MV-4-11 (cell line): Measurements from ENCODE around the gene DDR2.
"Not testable (repeated sequence)": the region's sequence is repeated elsewhere in the genome, so short reads cannot be mapped to it uniquely, and the experiment has no call there.

ENCODE experiments used
- DNase-seq: peaks from one replicate; lab custom pipeline; 2025; lab: John Stamatoyannopoulos, UW

Gene DDR2

DNA sequence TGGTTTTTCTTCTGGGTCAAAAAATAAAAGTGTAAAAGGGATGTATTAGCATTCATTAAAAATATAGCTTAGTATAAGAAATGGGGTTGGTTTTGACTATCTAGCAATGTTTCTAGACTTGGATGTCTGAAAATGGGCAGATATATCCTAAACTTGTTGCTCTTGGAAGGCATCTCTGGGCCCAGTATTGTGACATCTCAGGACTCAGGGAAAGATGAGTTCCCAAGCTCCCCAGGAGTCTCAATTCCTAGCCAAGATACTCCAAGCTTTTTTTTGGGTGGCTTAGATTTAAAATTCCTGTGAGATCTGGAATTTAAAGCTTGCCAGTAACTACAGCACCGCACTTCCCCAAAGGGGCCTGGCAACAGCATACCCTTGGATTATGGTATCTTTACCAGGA lies 146.8 kb downstream of the DDR2 start:
- no peak for DNase-seq

DNA sequence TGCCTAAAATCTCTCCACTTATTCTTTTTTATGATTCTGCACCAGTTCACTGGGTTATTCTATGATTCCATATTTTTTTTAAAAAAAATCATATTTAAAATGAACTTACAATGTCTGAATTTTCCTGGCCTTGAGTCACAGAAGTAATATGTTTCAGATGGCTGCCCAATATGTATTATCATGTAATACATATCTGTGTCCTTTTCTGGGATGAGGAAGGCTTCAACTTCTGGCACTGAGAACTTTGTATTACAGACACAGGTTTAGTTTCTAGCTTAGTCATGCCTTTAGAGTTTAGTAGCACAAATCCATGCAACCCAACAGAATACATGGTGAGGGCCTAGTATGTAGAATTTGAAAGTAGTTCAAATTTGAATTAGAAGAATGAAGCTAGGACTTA lies 150.4 kb downstream of the DDR2 start:
- DNase-seq: no peak

DNA sequence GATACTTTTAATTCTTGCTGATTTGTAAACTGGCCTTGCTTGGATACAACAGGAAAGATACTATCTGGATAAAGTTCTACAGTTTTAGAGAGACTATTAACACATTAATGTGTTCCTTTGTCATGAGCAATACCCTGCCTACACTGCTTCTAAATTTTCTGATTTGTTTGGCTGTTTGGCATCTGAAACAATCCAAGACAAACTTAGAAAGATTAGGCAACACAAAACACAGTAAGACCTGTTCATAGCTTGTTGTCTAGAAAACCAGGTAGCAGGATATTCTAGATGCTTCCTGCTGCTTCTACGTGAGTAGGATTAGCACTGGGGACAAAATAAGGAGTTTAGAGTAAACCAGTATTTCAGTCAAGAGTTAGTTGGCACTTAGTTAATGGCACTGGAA lies 152.7 kb downstream of the DDR2 start:
- not testable (repeated sequence) for DNase-seq

DNA sequence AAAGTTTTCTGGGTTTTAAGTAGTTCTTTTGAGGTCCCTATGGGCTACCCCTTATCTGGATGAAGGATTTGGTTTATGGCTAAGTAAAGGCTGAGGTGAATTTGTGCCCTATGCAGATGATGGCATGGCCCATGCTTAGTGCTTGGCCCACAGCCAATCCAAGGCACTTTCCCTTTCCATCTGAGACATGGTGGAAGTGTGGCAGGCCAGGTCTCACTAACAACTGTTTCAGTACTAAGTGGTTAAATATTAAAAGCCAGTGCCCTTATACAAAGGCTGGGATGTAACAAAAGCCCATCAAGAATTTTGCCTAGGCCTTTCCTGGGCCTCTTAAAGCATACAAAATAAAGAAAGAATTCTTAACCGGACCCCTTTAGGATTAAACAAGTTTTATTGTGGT lies 156.5 kb downstream of the DDR2 start:
- DNase-seq: not testable (repeated sequence)

- peak; percentile 78 for DNase-seq
Observed at GRCh38 chr1:162790303-162790984, 158.2 kb downstream of the DDR2 start, which contains the start of gene HSD17B7. HSD17B7 (plus strand) TSS chr1:162790702; CDS start chr1:162790801, 99 bp downstream.

- not testable (repeated sequence) for DNase-seq
Observed at GRCh38 chr1:162790985-162791357, 158.7 kb downstream of the DDR2 start.

- not testable (repeated sequence) for DNase-seq
Observed at GRCh38 chr1:162794284-162794683, 162.0 kb downstream of the DDR2 start.

DNA sequence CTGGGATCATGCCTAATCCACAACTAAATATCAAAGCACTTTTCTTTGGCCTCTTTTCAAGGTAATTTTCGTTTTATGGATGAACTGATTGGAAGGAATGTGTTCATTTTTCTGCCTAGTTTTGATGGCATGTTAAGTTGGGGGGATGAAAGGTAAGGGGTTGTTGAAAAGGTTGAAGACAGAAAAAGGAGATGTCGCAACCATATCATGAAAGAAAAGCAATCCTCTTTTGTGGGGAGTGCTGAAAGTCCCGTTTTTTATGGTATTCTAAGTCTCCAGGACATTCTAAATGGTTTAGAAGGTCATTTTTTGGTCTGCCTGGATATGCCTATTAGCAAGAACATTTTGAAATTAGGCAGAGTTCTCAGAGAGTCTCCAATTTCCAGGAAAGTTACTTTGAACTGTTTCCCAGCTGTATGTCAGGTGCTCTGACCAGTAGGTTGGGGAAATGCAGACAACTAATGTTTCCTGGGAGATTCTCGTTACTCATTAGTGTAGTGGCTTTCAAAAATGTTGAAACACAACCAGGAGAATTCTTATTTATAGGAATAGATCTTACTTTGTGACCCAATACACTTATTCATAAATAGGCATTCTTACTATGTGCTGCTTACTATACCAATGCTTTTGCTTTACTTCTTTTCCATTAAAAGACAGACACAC lies 164.5 kb downstream of the DDR2 start:
- DNase-seq: not testable (repeated sequence)

- peak; percentile 41 for DNase-seq
Observed at GRCh38 chr1:162799995-162800830, 167.9 kb downstream of the DDR2 start.

- DNase-seq: not testable (repeated sequence)
Observed at GRCh38 chr1:162807503-162807902, 175.2 kb downstream of the DDR2 start.

DNA sequence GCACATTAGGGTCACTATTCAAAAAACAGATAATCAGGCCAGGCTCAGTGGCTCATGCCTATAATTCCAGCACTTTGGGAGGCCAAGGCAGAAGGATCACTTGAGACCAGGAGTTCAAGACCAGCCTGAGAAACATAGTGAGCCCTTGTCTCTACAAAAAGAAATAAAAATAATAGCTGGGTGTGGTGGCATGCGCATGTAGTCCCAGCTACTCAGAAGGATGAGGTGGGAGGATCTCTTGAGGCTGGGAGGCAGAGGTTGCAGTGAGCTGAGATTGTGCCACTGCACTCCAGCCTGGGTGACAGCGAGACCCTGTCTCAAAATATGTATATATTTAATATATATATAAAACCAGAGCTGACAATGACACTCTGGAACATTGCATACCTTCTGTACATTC lies 180.1 kb downstream of the DDR2 start:
- not testable (repeated sequence) for DNase-seq

DNA sequence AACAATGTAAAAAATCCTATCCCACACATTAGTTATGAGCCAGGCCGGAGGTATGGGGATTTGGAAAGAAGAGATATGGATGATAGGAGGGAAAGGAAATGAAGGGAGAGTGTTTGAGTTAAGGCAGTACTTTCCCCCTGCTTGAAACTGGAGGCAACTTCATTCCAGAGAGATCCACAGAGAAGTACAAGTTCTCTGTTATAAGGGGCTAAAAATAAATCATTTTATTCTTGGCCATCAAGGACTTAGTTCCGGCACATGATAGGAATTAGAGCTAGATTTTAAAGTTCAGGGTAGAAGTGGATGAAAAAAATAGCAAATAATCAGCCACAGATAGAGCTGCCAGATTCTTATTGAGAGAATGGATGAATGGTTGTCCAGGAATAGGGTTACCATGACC lies 185.9 kb downstream of the DDR2 start:
- not testable (repeated sequence) for DNase-seq

GRCh38 chr1:162818666-162819065 lies 186.4 kb downstream of the DDR2 start:
- DNase-seq: not testable (repeated sequence)

GRCh38 chr1:162822391-162823200 lies 190.3 kb downstream of the DDR2 start:
- DNase-seq: no peak

DNA sequence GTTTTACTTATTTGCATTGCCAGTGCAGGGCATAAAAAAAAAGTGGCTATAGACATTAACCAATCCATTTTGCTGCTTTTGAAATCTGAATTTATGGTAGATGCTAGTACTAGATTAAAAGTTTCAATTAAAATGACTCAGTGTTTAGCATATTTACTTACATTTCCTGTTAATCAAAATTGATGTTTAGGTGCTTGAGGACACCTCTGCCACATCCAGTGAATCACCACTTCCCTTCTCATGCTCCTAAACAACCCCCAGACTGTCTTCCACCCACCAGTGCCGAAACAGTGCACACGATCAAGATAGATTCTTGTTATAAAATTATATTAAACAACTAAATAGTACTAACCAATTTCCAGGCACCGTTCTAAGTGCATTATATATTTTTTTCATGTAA lies 191.0 kb downstream of the DDR2 start:
- DNase-seq: no peak

DNA sequence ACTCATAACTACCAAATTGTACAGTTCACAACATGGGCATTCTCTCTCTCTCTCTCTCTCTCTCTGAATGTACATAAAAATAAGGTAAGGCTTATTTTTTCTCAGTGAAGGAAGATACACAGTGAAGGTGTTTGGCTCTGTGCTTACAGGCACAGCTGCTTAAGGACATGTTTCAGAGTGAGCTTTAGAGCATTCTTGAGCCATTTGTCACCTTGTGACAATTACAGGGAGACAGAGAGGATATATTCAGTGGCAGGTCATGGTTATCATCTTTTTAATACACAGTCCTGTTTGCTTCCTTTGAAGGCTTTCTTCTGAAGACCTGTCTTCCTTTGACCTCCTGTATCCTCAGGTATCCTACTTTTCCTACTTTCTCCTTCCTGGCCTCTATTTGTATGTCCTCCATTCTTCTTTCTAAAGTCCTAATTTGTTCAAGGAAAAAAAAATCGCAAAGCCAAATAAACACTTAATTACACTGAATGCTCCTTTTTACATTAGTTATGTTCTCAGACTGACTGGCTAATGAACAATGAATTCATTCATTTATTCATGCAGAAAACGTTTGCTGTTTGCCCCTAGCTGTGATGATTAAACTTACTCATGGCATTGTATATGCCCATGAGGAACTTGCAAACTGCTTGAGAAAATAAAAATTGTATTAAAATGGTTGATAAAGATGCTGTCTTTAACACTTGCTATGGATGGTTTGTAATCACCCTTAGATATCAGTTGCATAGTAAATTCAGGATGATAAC lies 191.7 kb downstream of the DDR2 start:
- no peak for DNase-seq

DNA sequence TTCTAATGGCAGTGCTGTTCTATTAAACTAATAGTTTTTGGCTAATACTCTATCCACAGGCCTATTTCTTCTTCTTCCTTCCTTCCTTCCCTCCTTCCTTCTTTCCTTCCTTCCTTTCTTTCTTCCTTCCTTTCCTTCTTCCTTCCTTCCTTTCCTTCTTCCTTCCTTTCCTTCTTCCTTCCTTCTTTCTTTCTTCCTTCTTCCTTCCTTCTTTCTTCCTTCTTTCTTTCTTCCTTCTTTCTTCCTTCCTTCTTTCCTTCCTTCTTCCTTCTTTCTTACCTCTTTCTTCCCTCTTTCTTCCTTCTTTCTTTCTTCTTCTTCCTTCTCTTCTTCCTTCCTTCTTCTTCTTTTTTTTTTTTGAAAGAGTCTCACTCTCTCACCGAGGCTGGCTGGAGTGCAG lies 197.0 kb downstream of the DDR2 start:
- DNase-seq: no peak

DNA sequence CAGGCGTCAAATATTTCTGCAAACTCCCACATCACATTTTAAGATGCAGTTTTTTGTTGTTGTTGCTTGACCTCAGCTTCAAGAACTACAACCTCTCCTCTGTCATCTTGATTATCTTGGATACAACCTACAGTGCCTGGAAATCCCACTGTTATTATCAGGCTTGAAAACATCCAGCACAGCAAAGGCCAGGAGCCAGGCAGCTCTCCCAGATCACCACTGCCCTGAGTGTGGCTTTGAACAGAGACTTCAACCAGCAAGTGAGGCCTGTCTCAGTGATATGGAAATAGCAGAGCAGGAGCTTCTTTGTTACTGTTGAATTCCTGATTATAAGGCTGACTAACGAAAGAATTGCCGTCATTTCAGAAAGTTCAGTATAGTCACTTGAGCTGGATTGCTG lies 200.2 kb downstream of the DDR2 start:
- no peak for DNase-seq

- no peak for DNase-seq
Observed at GRCh38 chr1:162835157-162835899, 203.1 kb downstream of the DDR2 start.
